Kidney glomerular epithelial cell (primary cell): ENCODE measurements around the gene FCRLA.

Experiments
- DNase-seq: peaks from one replicate; lab custom pipeline; 2025; lab: John Stamatoyannopoulos, UW

Gene FCRLA

DNA sequence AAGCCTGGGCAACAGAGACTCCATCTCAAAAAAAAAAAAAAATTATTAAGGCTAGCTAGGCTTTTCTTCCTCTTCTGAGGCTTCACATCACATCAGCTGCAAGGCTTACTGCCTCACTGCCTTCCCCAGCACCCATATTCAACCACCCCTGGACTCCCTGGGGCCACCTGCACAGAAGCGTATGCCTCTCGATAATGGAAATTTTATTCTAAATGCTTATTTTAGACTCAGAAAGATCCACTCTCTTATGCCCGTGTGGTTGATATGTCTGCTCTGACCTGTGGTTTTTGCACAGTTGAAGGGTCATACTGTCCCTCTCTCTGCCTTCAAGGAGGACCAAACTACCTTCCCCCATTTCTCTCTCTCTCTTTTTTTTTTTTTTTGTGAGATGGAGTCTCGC is 1.5 kb upstream of the FCRLA start:
- no peak for DNase-seq

GRCh38 chr1:161706113-161706481 is 932 bp upstream of the FCRLA start:
- DNase-seq = no peak

DNA sequence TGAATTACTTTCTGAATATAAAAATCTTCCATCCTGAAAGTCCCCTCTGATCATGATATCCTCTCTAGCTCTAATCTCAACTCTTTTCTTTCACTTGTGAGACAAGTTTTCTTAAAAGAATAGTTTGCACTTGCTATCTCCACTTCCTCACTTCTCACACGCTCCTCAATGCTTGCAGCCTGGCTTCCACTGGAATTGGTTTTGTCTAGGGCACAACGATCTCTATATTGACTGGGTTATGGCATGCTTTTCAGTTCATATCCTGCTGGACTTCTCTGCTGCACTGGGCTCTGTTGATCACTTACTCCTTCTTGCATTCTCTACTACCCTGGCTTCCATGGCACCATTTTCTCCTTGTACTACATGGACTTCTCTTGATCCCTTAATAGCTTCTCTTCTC is 474 bp downstream of the FCRLA start:
- no peak for DNase-seq

DNA sequence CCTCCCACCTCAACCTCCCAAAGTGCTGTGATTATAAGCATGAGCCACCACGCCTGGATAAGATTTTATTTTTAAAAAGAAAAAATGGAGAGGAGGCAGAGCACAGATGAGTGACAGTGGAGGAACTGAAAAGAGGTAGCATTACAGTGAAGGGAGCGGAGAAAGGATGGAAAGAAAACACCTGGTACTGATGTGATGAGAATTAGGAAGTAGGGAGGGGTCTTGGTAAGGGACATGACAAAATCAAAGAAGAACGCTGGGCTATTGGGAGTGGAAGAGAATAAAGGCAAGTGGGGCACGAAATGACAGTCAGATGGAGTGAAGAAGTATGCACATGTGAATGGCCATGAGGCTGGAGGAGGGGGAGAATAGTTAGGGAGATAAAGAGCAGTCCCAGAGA is 2.3 kb downstream of the FCRLA start:
- no peak for DNase-seq

DNA sequence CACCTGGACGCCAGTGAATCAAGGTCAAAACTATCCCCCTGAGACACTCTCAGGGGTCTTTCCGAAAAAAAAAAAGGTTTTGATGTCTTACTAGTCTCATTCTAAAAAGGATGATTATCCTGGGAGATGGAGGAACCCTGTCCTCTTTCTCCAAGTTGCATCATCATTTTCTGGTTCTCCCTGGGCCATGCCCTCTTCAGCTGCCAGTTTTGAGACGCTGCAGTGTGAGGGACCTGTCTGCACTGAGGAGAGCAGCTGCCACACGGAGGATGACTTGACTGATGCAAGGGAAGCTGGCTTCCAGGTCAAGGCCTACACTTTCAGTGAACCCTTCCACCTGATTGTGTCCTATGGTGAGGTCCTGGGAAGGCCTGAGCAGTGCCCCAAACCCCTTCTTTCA is 3.5 kb downstream of the FCRLA start:
- no peak for DNase-seq

DNA sequence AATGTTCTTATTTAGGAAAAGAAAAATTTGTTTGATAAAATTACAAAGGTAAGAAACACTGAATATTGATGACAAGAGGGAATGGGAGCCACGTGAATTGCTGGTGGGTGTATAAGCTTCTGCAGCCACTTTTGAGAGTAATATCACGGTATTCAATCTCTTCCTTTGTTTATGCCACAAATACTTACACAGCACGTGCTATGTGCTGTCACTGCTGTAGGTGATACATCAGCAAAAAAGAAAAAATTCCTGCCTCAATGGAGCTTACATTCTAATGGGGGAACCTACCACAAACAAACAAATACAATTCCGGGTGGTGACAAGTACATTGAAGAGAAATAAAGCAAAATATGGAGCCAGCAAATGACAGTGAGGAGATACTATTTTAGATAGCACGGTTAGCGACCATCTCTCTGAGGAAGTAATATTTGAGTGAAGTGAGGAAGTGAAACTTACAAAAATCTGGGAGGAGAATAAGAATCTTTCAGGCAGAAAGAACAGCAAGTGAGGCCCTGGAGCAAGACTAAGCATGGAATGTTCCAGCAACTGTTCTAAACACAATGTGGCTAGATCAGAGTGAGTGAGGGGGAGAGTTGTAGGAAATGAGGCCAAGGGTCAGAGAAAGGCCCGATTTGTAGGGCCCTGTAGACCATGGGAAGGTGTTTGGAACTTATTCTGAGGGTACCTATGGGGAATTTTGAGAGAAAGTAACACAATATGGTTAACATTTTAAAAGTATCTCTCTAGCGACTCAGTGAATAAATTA is 11.7 kb downstream of the FCRLA start:
- no peak for DNase-seq

DNA sequence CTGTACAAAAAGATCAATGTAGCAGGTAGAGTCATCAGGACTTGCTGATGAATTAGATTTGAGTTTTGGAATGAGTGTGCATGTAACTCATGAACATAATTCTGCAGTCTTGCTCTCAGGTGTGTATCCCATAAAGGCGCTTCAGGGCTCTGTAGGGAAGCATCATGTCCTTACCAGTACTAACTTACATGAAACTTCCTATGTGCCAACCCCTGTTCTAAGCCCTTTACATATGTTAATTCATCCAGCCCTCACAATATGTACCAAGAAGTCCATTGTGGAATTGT is 12.2 kb downstream of the FCRLA start:
- DNase-seq = no peak

GRCh38 chr1:161720422-161720821 is 13.4 kb downstream of the FCRLA start:
- DNase-seq = no peak

DNA sequence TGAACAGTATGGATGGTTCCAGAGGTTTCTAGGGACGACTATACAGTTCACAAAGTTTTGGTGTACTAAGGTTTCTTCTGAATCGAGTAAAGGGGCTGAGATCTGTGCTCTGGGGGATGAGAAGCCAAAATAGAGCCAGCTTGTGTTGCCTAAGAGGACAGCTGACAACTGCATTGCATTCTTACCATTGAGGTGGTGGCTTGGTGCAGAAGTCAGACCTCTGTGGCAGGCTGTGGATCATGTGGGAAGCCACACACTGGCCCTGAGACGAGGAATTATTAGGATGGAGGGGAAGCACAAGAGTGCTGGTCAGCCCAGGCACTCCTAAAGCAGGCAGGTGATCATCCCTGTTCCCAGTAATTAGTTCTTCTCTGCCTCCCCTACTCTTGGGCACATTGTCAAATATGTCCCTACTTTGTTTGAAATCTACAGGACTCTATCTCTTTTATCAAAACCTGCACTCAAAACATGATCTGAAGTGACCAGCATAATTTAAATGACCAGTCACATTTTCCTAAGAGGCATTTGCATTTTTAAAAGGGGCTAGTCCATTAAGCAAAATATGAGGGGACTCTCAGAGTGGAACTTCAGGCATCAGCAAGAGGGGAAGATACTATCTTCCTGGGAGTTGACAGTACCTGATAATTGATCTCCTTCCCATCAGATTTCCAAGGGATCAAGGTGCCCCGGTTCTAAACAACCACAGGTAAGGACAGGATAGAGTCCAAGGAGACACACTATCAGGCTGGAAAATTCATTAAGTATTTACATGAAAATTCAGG is 14.1 kb downstream of the FCRLA start, which contains the start of gene FCRLB:
Gene FCRLB, plus strand, starts transcription at position 589 of the 782 bp plus-strand sequence. CDS start 1,129 bp downstream, outside the sequence.
- DNase-seq = no peak

DNA sequence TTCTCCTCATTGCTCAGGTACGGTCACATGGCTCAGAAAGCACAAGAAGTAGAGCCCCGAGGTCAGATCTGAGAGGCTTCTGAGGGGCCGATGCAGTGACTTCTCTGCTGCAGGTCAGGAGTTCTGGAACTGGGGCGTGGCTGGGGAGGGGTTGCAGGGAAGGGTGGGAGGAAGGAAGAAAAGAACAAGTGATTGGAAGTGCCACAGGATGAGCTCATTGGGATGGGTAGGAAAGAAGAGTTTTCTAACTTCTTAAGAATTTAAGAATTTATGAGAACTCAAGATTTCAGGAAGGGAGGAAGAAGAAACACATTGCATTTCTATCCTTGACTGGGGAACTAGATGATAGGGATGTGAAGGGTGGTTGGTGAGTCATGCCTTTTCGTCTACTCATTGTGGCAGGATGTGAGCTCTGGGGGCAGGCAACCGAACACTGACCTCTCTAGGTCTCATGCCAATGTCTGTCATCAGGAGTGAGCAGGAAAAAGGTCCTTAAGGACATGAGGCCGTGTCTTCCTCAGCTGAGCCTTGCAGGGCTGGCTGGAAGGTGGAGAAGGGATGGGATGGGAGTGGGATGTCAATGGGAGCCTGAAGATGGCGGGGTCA is 14.8 kb downstream of the FCRLA start:
- DNase-seq = peak; percentile 63

DNA sequence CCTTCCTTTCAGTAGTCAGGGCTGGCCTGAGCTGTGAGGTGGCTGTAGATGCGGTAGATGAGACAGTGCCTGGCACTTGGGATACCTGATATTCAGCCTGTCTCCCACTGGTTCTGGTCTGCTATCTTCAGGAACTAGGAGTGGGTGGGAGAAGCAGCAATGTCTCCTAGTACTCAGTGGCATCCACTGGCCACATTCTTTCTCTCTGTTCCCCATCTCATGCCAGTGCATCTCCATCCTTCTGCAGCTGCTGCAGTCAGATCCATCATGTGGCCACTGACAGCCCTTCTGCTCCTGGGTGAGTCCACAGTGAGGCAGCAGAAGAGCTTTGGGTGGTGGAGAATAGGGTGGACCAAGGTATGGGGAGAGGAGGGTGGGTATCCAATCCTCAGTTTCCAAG is 15.4 kb downstream of the FCRLA start:
- no peak for DNase-seq

DNA sequence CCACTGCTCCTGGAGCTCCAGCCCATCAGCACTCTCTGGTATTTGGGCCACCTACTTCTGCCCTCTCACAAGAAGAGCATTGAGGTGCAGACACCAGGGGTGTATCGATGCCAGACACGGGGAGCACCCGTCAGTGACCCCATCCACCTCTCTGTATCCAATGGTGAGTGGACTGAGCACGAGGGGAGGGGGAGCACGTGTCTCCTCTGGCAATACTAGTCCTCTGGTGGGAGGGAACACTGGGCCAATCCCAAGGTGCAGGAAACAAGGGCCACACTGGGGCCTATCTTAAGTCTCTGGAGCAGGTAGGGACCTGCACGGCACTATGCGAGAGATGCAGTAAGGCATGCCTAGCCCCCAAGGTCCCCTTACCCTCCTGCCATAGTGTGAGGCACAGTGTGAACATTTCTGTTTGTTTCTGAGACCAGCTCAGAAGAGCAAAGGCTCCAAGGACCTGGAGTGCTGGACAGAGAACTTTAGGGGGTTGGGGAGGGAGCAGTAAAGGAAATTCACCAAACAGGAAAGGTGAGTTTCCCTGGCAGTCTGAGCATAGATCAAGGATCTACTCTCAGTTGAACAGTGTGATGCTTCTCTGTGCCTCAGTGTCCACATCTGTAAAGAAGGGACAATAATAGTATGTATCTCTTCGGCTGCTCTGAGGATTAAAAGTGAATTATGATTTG is 16.6 kb downstream of the FCRLA start:
- DNase-seq = no peak

DNA sequence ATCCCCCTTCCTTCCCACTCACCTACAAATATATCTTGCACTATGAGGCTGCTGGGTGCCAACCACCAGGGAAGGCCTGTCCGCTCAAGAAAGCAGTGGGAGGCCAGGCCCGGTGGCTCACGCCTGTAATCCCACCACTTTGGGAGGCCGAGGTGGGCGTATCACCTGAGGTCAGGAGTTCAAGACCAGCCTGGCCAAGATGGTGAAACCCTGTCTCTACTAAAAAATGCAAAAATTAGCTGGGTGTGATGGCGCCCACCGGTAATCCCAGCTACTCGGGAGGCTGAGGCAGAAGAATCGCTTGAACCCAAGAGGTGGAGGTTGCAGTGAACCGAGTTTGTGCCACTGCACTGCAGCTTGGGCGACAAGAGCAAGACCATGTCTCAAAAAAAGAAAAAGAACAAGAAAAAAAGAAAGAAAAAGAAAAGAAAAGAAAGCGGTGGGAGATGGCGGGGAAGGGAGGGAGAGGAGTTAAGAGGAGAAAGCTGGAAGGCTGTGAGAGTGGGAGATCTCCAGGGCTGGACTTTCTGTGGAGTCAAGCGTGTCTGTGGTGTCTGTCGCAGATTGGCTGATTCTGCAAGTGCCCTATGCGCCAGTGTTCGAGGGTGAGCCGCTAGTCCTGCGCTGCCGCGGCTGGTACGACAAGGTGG is 18.4 kb downstream of the FCRLA start:
- DNase-seq = peak; percentile 26

GRCh38 chr1:161725908-161726472 is 19.0 kb downstream of the FCRLA start:
- DNase-seq = peak; percentile 14

- peak; percentile 70 for DNase-seq
These were observed 19.6 kb downstream of the FCRLA start for GRCh38 chr1:161726473-161727255.

DNA sequence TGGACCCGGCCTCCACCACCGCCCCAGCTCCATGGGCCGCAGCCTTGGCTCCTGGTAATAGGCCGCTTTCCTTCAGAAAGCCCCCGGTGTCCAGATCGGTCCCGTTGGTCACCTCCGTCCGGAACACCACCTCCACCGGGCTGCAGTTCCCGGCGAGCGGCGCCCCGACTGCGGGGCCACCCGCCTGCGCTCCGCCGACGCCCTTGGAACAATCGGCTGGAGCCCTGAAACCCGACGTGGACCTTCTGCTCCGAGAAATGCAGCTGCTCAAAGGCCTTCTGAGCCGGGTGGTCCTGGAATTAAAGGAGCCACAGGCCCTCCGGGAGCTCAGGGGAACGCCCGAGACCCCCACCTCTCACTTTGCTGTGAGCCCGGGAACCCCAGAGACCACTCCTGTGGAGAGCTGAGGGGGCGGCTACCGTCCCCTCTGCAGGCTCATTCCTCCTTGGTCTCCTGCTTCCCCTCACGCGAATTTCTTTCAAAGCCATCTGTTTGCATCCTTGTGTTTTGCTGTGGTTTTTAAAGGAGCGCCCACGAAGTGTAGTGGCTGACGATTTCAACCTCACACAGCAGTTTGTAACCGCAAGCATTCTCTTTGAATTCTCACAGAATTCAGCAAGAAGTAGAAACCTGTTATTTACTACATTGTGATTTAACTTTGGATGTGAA is 20.4 kb downstream of the FCRLA start:
- peak; percentile 16 for DNase-seq

DNA sequence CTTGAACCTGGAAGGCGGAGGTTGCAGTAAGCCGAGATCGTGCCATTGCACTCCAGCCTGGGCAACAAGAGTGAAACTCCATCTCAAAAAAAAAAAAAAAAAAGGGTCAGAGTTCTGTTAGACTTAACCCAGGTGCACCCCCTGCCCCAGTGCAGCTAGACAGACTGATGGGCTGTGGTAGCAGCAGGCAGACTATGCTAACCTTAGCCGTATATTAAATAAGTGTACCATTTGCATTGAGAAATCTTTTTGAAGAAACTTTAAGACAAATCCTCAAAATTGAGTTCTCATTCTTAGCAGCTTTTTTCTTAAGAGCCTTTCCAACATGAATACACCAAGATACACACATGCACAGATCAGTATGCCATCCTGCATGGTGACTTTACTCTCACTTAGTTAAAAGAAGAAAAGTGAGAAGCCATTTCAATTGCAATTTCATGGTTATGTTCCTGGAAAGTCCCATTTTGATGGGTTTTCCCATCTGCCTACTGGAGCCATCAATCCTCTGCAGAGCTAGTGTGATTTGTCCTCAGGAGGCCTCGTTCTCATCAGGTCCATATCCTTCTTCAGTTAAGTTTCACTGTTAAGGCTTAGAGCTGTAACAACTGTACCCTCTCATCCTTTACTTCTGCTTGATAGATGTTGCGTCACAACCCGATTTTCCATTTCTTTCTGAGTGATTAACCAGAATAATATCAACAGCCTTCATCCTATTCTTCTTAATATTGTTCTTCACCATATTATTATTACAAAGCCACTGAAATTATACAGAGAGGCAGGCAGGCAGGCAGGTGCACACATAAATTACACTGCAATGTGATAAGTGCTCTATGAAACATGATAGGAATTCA is 21.6 kb downstream of the FCRLA start:
- DNase-seq = no peak

- no peak for DNase-seq
These were observed 23.1 kb downstream of the FCRLA start for GRCh38 chr1:161730050-161730564.

- DNase-seq = no peak
These were observed 24.2 kb downstream of the FCRLA start for GRCh38 chr1:161731241-161731640.
